ENCODE results near the gene ADD2.

The ADD2 gene

DNA sequence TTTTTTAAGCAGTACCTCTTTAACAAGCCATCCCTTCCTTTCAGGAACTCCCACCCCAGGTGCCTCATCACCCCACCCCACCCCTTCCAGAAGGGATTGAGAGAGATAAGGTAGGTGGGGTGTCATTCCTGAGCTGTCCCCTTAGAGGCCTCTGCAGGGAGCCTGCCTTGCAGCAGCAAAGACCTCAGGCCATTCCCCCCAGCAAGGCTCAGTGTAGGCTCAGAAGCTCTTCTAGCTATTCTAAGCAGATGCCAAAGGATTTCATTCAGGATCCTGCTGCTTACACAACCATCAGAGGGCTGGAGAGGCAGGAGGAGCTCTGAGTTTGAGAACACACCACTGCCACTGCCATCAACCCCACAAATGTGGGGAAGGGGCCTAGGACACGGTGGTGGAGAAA is 28.3 kb upstream of the ADD2 start:
- Histone ChIP-seq H3K27ac (no peak overlapping the region), H3K4me3 (no peak overlapping the region)
- no peak for DNase-seq (ENCODE audit: low spot score)
- TF ChIP-seq, protein P1, sequence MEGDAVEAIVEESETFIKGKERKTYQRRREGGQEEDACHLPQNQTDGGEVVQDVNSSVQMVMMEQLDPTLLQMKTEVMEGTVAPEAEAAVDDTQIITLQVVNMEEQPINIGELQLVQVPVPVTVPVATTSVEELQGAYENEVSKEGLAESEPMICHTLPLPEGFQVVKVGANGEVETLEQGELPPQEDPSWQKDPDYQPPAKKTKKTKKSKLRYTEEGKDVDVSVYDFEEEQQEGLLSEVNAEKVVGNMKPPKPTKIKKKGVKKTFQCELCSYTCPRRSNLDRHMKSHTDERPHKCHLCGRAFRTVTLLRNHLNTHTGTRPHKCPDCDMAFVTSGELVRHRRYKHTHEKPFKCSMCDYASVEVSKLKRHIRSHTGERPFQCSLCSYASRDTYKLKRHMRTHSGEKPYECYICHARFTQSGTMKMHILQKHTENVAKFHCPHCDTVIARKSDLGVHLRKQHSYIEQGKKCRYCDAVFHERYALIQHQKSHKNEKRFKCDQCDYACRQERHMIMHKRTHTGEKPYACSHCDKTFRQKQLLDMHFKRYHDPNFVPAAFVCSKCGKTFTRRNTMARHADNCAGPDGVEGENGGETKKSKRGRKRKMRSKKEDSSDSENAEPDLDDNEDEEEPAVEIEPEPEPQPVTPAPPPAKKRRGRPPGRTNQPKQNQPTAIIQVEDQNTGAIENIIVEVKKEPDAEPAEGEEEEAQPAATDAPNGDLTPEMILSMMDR (IDR thresholded peaks at IDR 0.05): no peak

DNA sequence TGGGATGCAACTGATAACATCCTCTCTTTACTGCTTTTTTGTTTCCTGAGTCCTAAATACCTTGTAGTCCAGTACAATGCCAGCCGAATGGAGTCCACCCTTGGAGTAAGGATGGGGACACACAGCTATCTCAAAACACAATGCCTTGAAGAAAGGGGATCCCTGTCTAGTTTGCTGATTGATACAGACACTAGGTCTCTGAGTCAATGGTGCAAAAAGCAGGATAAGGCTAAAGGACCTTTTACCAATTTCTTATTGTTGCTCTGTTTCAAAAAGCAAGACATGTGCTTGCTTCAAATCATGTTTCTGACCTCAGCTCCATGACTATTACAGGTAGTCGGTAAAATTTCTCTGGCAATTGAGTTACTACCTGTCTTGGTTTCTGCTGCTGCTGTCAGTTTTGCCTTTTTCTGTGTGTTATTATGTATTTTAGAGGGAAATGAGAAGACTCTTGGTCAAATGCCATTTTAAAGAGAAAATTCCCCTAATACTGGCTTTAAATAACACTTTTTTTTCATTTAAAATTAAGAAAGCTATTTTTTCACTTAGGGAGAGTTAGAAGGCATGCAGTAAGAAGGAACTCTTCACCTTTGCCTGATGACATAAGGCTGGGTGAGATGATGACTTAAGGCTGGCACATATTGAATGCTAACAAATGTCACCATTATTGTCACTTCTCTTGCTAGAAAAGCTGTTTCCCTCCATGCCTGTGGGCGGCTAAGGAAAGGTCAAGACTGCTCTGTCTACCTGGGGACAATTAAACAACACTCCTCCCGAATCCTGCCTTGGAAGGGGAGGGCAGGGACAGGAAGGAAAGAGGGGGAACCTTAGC is 27.4 kb upstream of the ADD2 start:
- TF ChIP-seq, protein P1 (IDR thresholded peaks at IDR 0.05): no peak
- DNase-seq (ENCODE audit: low spot score): no peak
- Histone ChIP-seq H3K27ac (no peak overlapping the region), H3K4me3 (no peak overlapping the region)

DNA sequence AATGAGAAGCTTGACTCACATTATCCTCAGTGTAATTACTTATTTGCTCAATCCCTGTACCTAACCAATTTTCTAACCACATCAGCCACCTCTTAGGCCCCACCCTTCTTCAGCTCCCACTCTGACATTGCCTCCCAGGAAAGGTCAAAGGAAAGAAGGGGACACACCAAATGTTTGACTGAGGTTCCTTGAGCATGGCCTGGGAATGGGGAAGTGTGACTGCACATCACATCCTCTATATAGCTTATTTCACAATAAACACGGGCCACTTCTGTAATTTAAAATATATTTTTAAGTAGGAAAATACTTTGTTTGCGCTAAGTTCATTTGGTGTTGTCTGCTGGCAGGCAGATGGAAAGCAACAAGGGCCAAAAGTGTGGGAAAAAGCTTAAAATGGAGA is 25.4 kb upstream of the ADD2 start:
- Histone ChIP-seq H3K27ac (no peak overlapping the region), H3K4me3 (no peak overlapping the region)
- TF ChIP-seq, protein P1 (IDR thresholded peaks at IDR 0.05): no peak
- no peak for DNase-seq (ENCODE audit: low spot score)

DNA sequence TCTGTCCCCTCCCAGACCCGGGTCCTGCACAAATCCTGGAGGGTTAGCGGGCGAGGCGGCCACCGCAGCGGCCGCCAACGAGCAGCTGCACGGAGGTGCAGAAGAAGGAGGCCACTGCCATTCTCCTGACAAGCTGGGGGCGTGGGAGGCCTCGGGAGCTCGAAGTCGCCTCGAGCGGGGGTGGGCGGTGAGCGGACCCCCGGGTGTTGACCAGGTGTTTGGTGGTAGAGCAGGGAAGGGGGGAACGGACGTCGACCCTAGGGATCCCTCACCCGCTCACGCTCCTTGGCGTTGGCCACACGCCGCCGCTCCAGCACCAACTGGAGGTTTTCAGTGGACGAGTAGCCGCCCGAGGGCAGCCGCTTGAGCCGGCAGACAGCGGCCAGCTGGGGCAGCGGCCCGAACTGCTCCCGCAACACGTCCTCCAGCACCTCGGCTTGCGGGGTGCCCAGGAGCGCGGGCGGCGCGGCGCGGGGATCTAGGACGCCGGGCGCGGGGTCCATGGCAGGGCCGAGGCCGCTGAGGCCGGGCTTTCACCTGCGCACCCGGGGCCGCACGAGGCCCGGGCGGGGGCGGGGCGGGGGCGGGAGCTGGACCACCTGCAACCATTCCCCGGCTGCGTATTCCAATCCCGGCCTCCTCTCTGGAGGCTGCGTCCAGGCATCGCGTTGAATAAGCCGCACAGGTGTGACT is 22.3 kb upstream of the ADD2 start, which contains the start of gene FIGLA:
Gene FIGLA (minus strand): TSS at position 508 of the 693 bp plus-strand sequence. CDS start 5 bp downstream, at position 503.
- Histone ChIP-seq H3K27ac (no peak within 1 kb of the TSS), H3K4me3 (peak within 1 kb of the TSS; percentile 57)
- TF ChIP-seq, protein P1 (IDR thresholded peaks at IDR 0.05): no peak
- no peak for DNase-seq (ENCODE audit: low spot score)

DNA sequence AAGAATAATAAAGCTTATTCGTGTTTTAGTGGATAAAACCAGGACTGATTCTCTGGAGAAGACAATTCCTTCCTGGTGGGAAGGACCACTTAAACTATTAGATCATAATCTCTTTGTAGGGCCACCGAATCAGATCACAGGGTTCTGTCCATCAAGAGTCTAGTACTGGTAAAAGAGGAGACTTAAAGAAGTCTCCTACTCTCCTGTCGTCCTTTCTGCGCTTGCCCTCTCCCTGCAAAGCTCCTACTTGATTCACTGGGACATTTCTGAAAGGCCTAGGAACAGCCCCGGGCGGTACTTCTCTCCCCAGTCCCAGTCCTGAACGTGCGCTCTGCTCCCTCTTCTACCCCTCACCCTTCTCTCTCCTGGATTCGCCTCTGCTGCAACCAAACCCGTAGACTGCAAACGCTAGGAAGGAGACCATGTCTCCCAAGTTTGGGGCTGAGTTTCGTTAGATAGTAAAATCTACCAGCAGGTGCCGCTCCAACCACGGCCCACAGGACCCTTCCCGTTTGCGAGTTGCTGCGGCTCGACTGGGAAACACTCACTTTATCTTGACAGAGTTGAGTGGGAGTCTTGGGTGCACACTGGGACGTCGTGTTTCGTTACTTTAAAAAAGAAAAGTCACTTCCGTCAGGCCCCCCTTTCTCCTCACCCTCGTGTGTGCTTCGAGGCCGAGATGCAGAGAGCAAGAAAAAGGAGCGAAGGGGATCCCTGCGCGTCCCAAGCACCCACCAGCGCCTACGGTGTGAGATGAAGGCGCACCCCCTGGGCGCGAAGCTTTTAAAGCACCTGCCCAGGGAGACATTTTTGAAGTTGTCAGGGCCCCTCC is 21.5 kb upstream of the ADD2 start:
- Histone ChIP-seq H3K27ac (no peak overlapping the region), H3K4me3 (peak overlapping the region; percentile 57)
- TF ChIP-seq, protein P1 (IDR thresholded peaks at IDR 0.05): no peak
- DNase-seq (ENCODE audit: low spot score): no peak

DNA sequence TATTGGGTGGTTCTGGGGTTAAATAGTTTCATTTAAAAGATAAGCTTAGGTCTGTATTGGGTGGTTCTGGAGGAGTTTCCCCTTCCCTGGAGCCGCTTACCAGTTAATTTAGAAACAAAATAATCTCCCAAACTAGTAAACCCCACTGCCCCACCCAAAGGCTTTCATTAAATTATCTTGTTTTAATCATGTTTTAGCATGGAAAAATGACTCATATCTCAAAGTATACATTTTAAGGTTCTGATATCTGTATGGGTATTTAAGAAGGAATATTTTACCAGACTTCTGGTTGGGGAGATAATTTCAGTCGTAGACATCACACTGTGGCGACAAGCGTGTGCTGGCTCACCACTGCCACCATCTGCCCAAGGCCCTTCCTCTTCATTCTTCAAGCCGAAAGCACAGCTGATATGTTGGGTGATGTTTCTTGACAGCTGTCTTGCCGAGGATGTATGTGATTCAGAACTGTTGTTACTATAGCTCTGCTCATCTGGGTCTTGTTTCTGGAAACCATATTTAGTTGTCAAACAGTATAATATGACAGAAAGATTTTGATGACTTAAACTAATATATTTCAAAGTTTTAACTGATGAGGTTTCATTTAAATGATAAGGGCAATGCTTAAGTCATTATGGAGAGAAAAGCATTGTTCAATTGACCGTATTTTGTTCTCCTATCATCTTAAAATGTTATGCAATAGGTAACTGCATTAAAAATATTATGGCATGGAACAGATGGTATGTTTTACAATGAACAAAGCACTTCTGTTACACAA is 17.3 kb upstream of the ADD2 start:
- H3K4me3 ChIP-seq: no peak overlapping the region
- TF ChIP-seq, protein P1 (IDR thresholded peaks at IDR 0.05): no peak
- no peak for DNase-seq (ENCODE audit: low spot score)
- no peak overlapping the region for H3K27ac ChIP-seq

All from coronary artery (tissue), 2 donors.